ENCODE data around the gene ZNF740. TPM values are rescaled to one million over a fixed set of nuclear protein-coding genes. Genes with fewer than 3 reads are reported as not detected.

ZNF740 gene
- total RNA-seq, 1 experiment from 2014 or later: 41.2 TPM

DNA sequence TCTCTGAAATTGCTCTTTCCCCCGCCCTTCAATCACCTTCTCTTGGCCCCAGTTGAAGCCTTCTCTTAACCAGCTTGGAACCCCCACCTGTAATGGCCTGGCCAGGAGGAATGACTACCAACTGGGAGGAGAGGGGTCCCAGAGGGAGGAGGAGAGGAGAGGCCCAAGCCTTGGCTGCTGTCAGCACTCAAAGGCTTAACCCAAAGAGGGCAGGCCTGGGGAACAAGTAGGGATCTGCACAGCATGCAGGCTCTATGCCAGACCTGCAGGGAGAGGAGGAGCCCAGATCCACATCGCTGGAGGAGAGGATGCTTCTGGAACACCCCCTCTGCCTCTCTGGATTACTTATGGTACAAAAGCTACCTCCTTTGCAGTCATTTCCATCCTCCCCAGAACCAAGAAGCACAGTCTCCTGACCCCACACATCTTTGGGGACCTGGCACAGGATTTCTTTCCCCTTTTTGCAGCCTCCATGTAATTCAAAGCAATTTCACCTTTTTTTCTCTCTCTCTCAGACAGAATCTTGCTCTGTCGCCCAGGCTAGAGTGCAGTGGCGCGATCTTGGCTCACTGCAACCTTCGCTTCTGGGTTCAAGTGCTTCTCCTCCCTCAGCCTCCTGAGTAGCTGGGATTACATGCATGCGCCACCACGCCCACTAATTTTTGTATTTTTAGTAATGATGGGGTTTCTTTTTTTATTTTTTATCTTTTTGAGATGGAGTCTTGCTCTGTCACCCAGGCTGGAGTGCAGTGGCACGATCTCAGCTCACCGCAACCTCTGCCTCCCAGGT is 45.3 kb downstream of the ZNF740 start:
- no peak overlapping the region for H2BK12ac ChIP-seq (ENCODE audit: insufficient read length, low read depth, low read length)

More for the DNA sequence above, 45.3 kb downstream of the ZNF740 start:
- Histone ChIP-seq H2BK20ac (ENCODE audit: low read depth, low read length, poor library complexity, severe bottlenecking) (no peak overlapping the region), H3K4ac (ENCODE audit: low read depth, low read length) (no peak overlapping the region), H2AFZ (ENCODE audit: low read length) (no peak overlapping the region), H3K4me1 (ENCODE audit: insufficient read depth, low read length) (peaks cover 28% of the 10 kb centered on the region; the same call in 1 of the 2 replicates), H3K23me2 (ENCODE audit: insufficient read length, low read depth, low read length, poor library complexity, severe bottlenecking) (peaks cover 6% of the 10 kb centered on the region), H2BK15ac (ENCODE audit: low read depth, low read length) (no peak overlapping the region), H4K20me1 (ENCODE audit: control insufficient read depth, insufficient read depth, insufficient read length) (no peaks in the 10 kb centered on the region), H2BK120ac (ENCODE audit: low read depth, low read length, poor library complexity, severe bottlenecking) (no peak overlapping the region), H2BK5ac (ENCODE audit: insufficient read length, low read length) (no peak overlapping the region), H3K23ac (ENCODE audit: insufficient read length, low read depth, low read length) (no peak overlapping the region), H3K56ac (ENCODE audit: insufficient read length, low read depth, low read length) (no peak overlapping the region), H3K18ac (ENCODE audit: insufficient read length, low read depth, low read length) (no peak overlapping the region), H4K91ac (ENCODE audit: insufficient read length, low read depth, low read length) (no peak overlapping the region), H3K9me3 (ENCODE audit: control insufficient read depth, low read depth, low read length) (no peaks in the 10 kb centered on the region), H3K27me3 (ENCODE audit: insufficient read depth, low read length) (no peaks in the 10 kb centered on the region), H2AK5ac (ENCODE audit: insufficient read length, low read length) (no peak overlapping the region), H4K5ac (ENCODE audit: insufficient read length, low read depth, low read length) (no peak overlapping the region), H3K4me2 (ENCODE audit: insufficient read depth, insufficient read length, low read length) (no peak overlapping the region), H3K9ac (ENCODE audit: extremely low read depth, insufficient read length, low read length) (no peak overlapping the region), H4K8ac (replicated peaks; ENCODE audit: insufficient read length, low read depth, low read length) (no peak overlapping the region), H3K79me1 (ENCODE audit: insufficient read depth, low read depth, low read length, poor library complexity, severe bottlenecking) (no peaks in the 10 kb centered on the region), H3K14ac (ENCODE audit: insufficient read depth, low read length) (no peak overlapping the region), H3T11ph (ENCODE audit: low read length) (no peak overlapping the region), H3K27ac (ENCODE audit: insufficient read length, low read depth, low read length) (no peak overlapping the region), H3K79me2 (ENCODE audit: insufficient read depth, low read length) (no peaks in the 10 kb centered on the region)
- no CpG with 5 or more reads among the region's 10 CpGs for whole genome bisulfite sequencing (ENCODE audit: extremely low coverage, insufficient read length, low lambda C conversion rate)
- TF ChIP-seq, protein P1, sequence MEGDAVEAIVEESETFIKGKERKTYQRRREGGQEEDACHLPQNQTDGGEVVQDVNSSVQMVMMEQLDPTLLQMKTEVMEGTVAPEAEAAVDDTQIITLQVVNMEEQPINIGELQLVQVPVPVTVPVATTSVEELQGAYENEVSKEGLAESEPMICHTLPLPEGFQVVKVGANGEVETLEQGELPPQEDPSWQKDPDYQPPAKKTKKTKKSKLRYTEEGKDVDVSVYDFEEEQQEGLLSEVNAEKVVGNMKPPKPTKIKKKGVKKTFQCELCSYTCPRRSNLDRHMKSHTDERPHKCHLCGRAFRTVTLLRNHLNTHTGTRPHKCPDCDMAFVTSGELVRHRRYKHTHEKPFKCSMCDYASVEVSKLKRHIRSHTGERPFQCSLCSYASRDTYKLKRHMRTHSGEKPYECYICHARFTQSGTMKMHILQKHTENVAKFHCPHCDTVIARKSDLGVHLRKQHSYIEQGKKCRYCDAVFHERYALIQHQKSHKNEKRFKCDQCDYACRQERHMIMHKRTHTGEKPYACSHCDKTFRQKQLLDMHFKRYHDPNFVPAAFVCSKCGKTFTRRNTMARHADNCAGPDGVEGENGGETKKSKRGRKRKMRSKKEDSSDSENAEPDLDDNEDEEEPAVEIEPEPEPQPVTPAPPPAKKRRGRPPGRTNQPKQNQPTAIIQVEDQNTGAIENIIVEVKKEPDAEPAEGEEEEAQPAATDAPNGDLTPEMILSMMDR (conservative IDR thresholded peaks at IDR 0.05): no peak
- Mint-ChIP-seq H3K4me1 (peaks cover 75 to 77% of the 10 kb centered on the region in 2 experiments), H3K27me3 (ENCODE audit: low read depth) (peaks cover 4% of the 10 kb centered on the region), H3K4me3 (peak overlapping the region in 1 of 2 experiments; percentile 61; a peak in 3 of 5 replicates), H3K27ac (peak overlapping the region; percentile 2 to 53 (median 13); a peak in 6 of 7 replicates), H3K9me3 (no peaks in the 10 kb centered on the region), H3K36me3 (ENCODE audit: insufficient read depth in 1 of 3, low read depth in 3 of 3) (peaks cover 8 to 17% (median 13%) of the 10 kb centered on the region in 3 experiments; a peak in 6 of 7 replicates)
- DNase-seq: peak; percentile 55
